Measurements from ENCODE around the gene REXO4.
A peak's percentile ranks its signal among the peaks of the same experiment; 100 is the strongest.
"Not testable (repeated sequence)": the region's sequence is repeated elsewhere in the genome, so short reads cannot be mapped to it uniquely, and the experiment has no call there.

Gene REXO4, protein sequence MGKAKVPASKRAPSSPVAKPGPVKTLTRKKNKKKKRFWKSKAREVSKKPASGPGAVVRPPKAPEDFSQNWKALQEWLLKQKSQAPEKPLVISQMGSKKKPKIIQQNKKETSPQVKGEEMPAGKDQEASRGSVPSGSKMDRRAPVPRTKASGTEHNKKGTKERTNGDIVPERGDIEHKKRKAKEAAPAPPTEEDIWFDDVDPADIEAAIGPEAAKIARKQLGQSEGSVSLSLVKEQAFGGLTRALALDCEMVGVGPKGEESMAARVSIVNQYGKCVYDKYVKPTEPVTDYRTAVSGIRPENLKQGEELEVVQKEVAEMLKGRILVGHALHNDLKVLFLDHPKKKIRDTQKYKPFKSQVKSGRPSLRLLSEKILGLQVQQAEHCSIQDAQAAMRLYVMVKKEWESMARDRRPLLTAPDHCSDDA

DNA sequence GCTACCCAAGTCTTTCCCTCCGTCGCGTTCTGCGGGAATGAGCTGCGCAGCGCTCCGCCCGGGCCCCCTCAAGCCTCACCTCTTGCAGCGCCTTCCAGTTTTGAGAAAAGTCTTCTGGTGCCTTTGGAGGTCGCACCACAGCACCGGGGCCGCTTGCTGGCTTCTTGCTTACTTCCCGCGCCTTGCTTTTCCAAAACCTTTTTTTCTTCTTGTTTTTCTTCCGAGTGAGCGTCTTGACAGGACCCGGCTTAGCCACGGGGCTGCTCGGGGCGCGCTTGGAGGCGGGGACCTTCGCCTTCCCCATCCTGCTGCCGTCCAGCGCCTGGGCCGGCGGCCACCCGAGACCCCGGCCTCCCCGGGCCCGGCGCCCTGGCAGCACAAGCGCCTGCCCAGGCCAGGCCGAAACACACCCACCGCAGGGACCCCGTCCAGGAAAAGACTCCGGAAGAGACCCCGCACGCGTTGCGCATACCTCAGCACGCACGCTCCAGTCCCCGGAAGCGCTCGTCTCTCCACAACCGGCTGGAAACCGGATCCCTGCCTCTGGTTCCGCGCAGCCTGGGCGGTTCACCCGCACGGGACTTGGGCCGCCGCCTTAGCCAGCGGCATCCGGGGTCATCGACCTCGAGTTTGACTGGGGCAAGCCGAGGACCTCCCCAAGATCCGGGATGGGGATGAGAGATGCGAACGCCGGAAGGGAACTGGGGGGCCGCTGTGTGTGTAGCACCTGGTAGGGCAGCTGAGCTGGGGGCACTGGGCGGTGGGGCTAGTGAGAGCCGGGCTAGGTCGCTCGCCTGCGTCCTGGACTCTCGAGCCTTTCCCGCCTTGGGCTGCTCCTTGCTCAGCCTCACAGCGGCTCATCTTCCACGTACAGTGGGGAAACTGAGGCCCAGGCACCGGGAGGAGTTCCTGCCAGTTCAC lies at the start of gene REXO4:
Gene REXO4, minus strand, starts transcription at position 470 of the 921 bp plus-strand sequence. Its CDS starts 166 bp downstream, at position 304.
- peak; percentile 76 for DNase-seq (ENCODE audit: low read depth)

DNA sequence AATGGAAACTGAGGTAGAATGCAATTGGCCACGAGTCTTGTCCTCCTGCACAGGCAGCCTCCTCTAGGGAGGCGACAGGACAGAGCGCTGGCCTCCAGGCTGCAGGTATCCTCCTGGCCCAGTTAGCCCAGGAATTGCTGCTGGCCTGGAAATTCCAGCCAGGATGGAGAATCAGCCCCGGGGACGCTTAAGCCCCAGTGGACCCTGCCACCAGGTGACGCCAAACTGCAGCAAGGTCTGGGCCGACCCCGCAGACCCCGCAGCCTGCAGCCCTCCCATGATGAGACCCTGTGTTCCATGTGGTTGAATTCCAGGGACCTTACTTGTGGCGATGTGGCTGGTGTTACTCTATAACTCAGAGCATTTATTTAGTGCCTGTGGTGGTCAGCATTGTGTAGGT lies 49.3 kb upstream of the REXO4 start:
- no peak for DNase-seq (ENCODE audit: low read depth)

DNA sequence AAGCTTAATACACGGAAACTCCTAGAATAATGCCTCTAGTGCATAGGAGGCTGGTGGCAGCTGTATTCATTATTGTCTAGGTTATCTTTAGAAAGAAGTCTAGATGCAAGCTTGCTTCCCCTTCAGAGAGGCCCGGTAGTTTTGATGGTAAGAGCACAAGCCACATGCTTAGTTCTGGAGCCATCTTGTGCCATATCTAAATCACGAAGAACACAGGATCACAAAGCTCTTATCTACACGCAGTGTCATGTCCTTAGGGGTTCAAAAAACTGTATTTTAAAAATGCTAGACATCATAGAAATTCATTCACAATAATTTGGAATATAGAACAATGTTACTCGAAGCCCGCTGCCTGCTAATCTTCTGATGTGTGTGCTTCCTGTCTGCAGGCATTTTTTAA lies 48.2 kb upstream of the REXO4 start:
- no peak for DNase-seq (ENCODE audit: low read depth)

DNA sequence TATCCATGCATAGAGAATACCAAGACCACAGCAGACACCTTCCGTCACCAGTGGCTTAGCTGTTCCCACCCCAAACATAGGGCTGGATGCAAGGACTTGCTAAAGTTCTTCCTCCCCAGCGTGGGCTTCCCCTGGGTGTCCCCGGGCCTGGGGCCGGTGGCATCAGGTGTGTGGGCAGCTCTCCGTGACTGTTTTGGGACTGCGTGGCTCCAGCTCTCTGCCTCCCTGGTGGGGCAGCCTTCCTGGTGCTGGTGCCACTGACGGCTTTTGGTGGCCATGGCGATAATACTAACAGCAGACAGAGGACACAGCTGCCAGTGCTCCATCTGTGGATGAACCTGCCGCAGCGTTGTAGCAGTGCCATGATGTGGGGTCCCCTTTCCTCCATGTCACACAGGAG lies 46.8 kb upstream of the REXO4 start:
- no peak for DNase-seq (ENCODE audit: low read depth)

DNA sequence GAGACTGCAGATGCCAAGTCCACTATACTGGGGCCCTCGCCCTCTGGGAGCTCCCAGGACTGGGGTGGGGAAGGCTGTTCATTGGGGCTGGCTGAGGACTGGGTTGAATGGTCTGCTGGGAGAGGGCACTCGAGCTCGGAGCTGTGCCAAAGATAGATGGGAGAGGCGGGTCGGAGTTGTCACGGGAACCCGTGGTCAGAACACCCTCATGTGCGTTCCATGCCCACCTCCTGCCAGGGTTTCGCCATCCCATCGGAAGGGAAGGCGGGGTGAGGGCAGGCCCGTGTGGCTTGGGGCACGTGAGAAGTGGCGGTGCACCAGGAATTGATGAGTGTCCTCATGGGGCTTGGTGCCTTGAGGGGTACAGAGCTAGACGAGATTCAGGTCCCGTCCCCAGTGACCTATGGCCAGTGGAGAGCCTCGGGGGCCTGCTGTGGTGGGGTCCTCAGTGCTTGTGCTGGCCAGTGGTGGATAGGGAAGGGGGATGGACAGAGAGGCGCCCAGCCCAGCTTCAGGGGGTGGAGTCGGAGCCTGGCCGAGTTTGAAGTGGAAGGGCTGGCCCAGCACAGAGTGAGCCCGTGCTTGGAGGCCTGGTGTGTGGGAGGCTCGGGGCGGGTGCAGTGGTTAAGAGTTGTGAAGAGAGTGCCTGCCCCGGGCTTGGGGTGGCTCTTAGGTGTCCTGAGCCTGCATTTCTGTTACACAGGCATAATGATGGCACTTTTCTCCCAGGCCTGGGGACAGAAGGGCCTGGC lies 46.2 kb upstream of the REXO4 start:
- DNase-seq (ENCODE audit: low read depth), result no peak

DNA sequence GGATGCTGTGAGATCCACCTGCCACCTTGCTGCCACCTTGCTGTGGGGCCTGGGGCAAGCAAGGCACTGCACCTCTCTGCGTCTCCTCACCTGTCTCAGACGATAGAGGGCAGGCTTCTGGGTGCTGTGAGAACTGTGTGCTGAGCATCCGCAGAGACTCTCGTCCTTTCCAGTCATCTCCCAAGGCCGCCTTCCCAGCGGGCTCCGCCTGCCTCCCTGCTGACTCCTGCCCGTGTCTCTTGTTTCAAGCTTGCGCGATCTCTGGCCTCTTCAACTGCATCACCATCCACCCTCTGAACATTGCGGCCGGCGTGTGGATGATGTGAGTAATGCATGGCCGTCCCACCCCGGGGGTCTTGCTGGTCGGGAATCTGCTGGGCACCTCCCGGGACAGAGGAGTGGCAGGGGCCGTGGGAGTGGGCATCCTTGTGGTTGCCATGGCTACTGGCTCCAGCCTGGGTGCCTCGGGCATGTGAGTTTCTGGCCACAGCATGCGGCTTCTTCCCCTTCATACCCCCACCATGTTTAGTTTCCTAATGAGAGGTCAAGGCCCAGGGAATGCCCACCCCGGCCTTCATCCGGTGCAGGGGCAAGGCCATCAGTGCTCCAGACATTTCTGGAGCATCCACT lies 45.5 kb upstream of the REXO4 start:
- no peak for DNase-seq (ENCODE audit: low read depth)

DNA sequence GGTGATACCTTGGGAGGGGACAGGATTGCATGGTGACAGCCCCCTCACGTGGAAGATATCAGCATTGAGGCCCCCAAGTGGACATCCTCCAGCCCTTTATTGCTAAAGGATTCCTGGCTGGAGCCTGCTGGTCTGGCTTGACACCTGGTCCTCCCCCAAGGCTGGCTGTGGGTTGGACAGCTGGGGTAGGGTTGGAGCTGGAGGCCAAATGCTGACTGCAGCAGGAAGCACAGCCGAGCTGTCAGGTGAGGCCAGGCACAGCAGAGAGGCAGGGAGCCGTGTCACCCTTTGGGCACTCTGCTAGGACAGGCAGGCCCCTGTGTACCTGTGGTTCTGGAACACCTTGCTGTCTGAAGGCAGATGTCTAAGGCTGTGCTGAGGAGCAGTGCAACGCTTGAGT lies 44.2 kb upstream of the REXO4 start:
- DNase-seq (ENCODE audit: low read depth), result no peak

DNA sequence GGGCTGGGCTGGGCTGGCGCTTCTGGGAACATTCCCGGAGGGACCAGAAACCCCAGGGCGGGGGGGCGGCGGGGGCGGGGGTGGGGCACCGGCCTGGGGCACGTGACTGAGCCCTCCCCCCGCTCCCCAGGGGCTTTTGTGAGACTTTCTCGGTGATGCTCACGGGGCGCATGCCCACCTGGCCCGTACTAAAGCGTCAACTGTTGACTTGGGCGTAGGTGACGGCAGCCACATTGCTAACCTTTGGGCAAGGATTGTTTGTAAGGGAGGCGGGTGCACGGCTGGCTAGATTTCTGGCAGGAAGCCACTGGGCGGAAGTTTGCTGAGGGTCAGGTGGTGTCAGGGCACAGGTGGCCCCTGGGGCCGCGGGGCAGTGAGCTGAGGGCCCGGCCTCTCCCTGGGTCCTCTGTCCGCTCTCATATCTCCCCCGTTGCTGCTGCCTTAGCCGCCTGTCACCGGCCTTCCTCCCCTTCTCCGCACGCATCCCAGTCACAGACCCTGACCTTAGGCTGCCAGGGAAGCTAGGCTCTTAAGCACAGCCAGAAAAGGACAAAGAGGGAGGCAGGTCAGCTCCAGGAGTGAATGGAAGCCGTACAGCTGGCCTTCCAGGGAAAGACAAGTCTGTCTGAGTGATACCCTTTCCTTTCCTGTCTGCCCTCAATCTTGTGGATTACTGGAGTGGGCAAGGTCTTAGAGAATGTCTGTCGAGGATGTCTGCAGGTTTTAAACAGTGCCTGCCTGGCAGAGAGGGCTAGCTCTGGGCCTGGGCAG lies 42.8 kb upstream of the REXO4 start:
- no peak for DNase-seq (ENCODE audit: low read depth)

DNA sequence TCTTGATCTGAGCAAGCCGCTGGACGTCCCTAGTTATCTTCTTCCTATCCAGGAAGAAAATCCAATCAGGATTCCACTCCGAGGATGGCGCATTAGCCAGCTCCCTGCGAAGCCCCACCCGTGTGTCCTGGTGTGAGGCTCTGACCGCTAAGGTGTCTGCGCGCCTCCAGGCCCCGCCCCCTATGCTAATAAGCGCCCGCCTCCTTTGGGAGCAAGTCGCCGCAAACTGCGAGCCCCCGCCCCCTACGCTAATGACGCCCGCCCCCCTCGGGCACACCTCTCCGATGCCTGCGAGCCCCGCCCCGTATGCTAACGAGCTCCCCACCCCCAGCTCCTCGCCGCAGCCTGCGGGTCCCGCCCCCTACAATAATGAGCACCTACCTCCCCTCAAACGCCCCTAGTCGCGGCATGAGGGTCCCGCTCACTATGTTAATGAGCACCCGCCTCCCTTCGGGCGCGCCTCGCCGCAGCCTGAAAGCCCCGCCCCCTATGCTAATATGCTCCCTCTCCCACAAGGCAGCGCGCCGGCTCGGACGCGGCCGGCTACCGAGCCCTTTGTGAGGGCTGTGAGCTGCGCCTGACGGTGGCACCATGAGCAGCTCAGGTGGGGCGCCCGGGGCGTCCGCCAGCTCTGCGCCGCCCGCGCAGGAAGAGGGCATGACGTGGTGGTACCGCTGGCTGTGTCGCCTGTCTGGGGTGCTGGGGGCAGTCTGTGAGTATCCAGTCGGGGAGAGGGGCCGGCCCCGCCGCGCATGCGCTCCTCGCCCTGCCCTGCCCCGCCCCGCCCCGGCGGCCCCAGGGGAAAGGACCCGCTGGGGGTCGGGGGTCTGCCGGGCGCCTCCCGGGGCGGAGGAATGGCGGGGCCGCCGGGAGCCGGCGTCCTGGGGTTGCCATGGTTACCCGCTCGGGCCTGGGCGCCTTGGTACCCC lies 41.9 kb upstream of the REXO4 start, which contains the start of gene CACFD1:
Gene CACFD1, plus strand, starts transcription at position 503 of the 929 bp plus-strand sequence. Its CDS starts 89 bp downstream, at position 592.
- peak; percentile 88 for DNase-seq (ENCODE audit: low read depth)

DNA sequence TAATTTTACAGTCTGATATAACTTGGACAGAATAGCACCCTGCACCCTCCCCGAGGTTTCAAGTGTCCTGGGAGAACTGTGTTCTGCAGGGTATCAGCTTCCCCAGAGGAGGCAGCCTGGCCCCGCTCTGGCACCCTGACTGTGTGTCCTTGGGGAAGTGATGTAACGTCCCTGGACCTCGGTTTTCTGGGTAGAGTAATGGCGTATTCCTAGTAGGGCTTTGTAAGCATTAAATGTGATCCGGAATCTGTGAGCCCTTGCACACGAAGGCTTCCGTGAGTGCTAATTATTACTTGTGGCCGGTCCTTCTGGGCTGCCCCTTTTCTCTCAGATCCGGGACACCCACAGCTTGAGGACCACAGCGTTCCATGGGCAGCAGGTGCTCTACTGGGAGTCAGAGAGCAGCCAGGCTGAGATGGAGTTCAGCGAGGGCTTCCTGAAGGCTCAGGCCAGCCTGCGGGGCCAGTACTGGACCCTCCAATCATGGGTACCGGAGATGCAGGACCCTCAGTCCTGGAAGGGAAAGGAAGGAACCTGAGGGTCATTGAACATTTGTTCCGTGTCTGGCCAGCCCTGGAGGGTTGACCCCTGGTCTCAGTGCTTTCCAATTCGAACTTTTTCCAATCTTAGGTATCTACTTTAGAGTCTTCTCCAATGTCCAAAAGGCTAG lies 41.0 kb upstream of the REXO4 start:
- no peak for DNase-seq (ENCODE audit: low read depth)

DNA sequence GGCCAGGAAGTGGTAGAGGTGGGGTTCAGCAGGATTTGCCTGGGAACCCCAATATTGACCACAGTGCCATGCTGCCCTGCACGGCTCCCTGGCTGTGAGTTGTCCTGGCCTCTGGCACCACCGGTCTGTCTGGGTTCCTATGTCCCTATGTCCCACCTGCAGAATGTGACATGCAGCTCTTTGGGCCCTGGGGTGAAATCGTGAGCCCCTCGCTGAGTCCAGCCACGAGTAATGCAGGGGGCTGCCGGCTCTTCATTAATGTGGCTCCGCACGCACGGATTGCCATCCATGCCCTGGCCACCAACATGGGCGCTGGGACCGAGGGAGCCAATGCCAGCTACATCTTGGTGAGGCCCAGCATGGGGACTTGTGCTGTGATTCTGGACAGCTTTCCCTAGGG lies 39.9 kb upstream of the REXO4 start:
- no peak for DNase-seq (ENCODE audit: low read depth)

DNA sequence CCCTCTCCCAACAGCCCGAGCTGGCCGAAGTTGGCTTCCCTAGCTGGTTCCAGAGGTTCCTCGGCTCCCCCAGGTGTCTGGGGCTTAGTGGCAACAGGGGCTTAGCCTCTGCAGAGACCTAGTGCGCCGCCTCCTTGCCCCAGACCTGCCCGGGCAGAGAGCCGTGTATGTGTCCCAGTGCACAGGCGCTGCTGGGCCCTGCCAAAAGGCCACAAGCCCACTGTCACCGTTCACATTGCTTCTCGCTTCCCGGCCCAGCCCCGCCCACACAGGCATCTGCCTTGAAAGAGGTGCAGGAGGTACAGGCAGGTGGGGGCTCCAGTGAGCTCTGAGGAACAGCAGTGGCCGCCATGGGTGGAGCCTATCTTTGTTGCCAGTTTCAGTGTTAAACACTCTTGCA lies 39.4 kb upstream of the REXO4 start:
- DNase-seq (ENCODE audit: low read depth), result no peak

DNA sequence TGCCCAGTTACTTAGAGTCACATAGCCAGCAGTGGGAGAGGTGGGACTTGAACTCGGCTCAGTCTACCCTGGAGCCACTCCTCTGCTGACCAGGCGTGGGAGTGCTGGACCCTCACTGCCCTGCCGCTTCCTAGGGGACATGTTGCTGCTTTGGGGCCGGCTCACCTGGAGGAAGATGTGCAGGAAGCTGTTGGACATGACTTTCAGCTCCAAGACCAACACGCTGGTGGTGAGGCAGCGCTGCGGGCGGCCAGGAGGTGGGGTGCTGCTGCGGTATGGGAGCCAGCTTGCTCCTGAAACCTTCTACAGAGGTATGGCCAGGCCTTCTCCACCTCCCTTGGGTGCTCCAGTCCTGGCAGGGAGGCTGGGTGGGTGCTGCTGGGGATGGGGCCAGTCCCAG lies 38.6 kb upstream of the REXO4 start:
- DNase-seq (ENCODE audit: low read depth), result no peak

DNA sequence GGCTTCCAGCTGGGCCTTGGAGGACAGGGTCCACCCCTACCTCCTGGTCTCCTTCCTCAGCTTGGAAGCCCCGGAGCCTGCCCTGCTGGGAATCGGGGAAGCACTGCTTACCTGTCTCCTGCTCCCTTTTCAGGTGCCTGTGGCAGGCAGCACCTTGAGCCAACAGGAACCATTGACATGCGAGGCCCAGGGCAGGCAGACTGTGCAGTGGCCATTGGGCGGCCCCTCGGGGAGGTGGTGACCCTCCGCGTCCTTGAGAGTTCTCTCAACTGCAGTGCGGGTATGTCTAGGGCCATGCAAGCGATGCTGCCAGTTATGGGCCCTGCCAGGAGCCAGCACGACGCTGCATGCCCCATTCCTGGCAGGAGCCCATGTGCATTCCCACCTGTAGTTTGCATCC lies 38.1 kb upstream of the REXO4 start:
- no peak for DNase-seq (ENCODE audit: low read depth)

DNA sequence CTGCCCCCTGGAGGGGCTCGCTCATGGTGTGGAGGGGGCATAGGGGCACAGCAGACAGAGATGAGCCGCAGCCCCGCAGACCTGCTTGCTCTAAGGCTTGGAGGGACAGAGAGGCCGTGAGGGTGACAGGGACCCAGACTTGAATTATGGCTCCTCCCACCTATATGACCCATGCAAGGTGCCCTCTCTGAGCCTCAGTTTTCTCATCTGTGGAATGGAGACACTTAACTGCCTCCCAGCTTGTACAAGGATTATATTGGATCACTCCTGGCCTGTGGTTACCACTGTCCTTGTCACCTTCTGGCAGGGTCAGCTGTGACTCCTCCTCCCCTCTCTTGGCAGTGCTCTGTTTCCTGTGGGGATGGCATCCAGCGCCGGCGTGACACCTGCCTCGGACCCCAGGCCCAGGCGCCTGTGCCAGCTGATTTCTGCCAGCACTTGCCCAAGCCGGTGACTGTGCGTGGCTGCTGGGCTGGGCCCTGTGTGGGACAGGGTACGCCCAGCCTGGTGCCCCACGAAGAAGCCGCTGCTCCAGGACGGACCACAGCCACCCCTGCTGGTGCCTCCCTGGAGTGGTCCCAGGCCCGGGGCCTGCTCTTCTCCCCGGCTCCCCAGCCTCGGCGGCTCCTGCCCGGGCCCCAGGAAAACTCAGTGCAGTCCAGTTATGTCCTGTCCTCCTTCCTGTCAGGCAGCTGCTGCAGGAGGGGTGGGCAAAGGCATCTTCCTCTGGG lies 37.3 kb upstream of the REXO4 start:
- DNase-seq (ENCODE audit: low read depth), result no peak

DNA sequence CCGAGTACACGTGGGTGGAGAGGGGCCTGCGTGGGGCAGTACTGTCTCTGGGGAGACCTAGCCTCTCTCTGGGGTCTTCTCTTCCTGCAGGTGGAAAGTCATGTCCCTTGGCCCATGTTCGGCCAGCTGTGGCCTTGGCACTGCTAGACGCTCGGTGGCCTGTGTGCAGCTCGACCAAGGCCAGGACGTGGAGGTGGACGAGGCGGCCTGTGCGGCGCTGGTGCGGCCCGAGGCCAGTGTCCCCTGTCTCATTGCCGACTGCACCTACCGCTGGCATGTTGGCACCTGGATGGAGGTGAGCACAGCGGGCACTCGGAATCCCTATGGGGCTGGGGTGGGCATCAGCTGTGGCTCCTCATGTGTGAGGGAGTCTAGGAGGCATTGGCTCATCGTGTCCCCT lies 36.5 kb upstream of the REXO4 start:
- no peak for DNase-seq (ENCODE audit: low read depth)

DNA sequence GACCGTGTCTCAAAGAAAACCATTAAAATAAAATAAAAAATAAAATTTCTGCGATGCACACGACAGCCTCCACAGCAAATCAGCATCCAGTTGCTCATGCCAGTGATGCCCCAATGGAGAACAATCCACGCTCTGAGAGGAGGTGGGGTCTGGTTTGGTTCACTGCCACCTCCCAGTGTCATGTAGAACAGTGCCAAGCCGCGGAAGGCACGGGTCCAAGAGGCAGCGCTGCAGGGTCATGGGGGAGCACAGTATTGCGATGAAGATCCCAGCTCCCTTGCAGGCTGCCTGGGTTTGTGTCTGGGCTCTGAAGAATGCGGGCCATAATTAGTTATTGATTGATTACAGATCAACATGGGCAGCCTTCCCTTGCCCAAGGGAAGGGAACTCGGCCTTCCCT lies 35.8 kb upstream of the REXO4 start:
- no peak for DNase-seq (ENCODE audit: low read depth)

DNA sequence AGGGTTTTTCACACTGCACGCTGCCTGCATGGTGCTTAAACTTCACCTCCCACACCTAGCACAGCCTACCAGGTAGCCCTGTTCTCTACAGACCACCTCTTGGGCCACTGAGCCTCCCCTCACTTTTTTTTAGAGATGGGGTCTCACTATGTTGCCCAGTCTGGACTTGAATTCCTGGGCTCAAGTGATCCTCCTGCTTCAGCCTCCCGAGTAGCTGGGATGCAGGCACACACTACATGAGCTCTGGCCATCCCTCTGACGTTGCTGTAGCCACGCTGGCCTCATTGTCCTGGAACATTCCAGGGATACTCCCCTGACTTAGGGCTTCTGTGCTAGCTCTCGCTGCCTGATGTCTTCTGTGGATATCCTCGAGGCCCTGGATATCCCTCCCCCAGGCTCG lies 34.8 kb upstream of the REXO4 start:
- no peak for DNase-seq (ENCODE audit: low read depth)

DNA sequence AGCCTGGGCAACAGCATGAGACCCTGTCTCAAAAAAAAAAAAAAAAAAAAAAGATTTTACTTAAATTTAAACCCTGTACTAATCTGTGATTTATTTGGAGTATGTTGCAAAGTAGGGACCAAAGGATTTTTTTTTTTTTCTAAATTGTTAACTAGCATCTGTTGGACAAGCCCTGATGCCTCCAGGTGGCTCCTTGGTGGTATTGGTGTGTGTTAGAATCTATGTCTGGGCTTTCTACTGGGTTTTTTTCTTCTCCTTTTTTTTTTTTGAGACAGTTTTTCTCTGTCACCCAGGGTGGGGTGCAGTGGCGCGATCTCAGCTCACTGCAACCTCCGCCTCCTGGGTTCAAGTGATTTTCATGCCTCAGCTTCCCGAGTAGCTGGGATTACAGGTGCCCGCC lies 34.1 kb upstream of the REXO4 start:
- DNase-seq (ENCODE audit: low read depth), result not testable (repeated sequence)

All from activated T-cell treated with anti-CD3 and anti-CD28 coated beads for 1 hour (primary cell).